ENCODE measurements around the gene PITX2.
A peak's percentile ranks its signal among the peaks of the same experiment; 100 is the strongest.

PITX2 gene

GRCh38 chr4:110623718-110624397 lies 981 bp upstream of the PITX2 start:
- TF ChIP-seq, protein P1, sequence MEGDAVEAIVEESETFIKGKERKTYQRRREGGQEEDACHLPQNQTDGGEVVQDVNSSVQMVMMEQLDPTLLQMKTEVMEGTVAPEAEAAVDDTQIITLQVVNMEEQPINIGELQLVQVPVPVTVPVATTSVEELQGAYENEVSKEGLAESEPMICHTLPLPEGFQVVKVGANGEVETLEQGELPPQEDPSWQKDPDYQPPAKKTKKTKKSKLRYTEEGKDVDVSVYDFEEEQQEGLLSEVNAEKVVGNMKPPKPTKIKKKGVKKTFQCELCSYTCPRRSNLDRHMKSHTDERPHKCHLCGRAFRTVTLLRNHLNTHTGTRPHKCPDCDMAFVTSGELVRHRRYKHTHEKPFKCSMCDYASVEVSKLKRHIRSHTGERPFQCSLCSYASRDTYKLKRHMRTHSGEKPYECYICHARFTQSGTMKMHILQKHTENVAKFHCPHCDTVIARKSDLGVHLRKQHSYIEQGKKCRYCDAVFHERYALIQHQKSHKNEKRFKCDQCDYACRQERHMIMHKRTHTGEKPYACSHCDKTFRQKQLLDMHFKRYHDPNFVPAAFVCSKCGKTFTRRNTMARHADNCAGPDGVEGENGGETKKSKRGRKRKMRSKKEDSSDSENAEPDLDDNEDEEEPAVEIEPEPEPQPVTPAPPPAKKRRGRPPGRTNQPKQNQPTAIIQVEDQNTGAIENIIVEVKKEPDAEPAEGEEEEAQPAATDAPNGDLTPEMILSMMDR (IDR thresholded peaks at IDR 0.05; ENCODE audit: low read depth, low read length) = no peak
- H3K4me3 ChIP-seq (ENCODE audit: low read depth, low read length) = no peak overlapping the region
- no peak for DNase-seq (ENCODE audit: low read depth, low spot score)
- in situ Hi-C loops (cut with HindIII; ENCODE audit: low sequenced_read_pairs) = no loop called here

DNA sequence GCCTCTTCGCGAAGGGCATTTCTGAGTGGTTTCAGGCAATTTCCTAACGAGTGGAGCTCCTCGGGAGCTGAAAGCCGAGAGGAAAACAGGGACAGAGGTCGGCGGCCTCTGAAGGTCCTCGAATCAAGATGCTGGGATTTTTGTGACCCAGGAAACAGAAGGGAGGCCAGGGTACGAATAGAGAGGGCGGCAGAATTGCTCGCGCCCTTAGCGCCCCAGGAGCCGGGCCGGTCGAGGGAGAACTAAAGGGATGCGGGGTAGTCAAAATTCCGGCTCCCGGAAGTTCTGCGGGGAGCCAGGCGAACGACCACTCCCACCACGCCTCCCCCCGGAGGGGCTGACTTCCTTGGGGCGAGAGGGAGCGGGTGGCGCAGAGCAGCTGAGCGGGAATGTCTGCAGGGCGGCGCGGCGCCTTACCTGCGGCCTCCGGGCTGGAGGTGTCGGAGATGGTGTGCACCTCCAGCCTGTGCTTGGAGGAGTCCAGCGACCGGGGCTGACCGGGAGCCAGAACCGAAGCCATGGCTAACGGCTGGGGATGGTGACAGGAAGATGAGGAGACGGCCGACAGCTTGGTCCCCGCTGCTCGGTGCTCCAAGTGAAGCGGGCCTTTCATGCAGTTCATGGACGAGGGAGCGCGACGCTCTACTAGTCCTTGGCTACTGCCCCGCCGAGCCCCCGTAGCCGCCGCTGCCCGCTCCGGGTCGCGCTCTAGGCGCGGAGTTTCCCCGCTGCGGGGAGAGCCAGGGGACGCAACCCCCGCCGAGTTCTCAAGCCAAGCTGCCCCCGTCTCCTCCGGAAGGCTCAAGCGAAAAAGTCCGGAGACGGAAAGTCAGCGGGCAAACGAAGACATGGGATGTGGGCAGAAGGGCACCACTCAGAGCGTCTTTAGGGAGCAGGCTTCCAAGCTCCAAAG lies 782 bp downstream of the PITX2 start:
- peak overlapping the region; percentile 31 for H3K4me3 ChIP-seq (ENCODE audit: low read depth, low read length)
- TF ChIP-seq, protein P1 (IDR thresholded peaks at IDR 0.05; ENCODE audit: low read depth, low read length) = no peak
- in situ Hi-C loops (cut with HindIII; ENCODE audit: low sequenced_read_pairs) = no loop called here
- no peak for DNase-seq (ENCODE audit: low read depth, low spot score)

DNA sequence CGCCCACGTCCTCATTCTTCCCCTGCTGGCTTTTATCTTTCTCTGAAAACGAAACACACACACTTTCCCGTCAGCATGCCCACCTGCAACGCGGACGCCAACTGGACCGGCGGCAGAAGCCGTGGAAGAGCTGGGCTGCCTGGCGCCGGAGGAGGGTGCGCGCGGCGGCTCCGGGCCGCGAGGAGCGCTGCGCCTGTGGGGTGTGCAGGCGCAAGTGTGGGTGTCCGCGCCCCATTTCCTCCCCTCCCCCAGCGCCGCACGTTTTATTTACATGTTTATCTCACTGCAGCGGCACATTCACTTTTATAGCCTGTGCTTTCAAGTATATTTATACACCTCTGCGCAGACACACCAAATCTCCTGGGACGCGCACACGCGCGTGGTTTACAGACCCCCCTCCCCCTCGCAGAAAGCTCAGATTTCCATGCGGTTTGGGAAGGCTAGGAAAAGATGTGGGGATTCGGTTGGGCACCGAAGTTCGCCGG lies 1.5 kb downstream of the PITX2 start:
- in situ Hi-C loops (cut with HindIII; ENCODE audit: low sequenced_read_pairs) = no loop called here
- no peak for DNase-seq (ENCODE audit: low read depth, low spot score)
- TF ChIP-seq, protein P1 (IDR thresholded peaks at IDR 0.05; ENCODE audit: low read depth, low read length) = no peak
- no peak overlapping the region for H3K4me3 ChIP-seq (ENCODE audit: low read depth, low read length)

GRCh38 chr4:110620691-110621327 lies 2.1 kb downstream of the PITX2 start:
- in situ Hi-C loops (cut with HindIII; ENCODE audit: low sequenced_read_pairs) = no loop called here
- no peak for DNase-seq (ENCODE audit: low read depth, low spot score)
- TF ChIP-seq, protein P1 (IDR thresholded peaks at IDR 0.05; ENCODE audit: low read depth, low read length) = peak; percentile 6
- H3K4me3 ChIP-seq (ENCODE audit: low read depth, low read length) = no peak overlapping the region

DNA sequence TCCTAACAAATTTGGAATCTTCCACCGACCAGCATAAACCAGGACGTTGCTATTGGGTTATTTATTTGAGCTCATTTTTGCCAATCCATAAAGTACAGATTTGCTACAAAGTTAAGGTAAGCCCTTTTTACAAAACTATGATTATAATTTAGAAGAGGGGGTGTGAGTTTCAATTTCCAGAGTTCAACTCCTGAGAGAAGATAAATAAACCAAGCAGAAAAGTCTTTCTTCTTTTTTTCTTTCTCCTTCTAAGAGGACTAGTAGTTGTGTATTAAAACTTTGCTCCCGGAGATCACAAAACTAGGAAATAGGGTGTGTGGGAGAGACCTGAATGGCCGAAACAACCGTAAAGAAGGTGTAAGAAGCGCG lies 2.6 kb downstream of the PITX2 start:
- in situ Hi-C loops (cut with HindIII; ENCODE audit: low sequenced_read_pairs) = no loop called here
- H3K4me3 ChIP-seq (ENCODE audit: low read depth, low read length) = no peak overlapping the region
- DNase-seq (ENCODE audit: low read depth, low spot score) = no peak
- TF ChIP-seq, protein P1 (IDR thresholded peaks at IDR 0.05; ENCODE audit: low read depth, low read length) = no peak

DNA sequence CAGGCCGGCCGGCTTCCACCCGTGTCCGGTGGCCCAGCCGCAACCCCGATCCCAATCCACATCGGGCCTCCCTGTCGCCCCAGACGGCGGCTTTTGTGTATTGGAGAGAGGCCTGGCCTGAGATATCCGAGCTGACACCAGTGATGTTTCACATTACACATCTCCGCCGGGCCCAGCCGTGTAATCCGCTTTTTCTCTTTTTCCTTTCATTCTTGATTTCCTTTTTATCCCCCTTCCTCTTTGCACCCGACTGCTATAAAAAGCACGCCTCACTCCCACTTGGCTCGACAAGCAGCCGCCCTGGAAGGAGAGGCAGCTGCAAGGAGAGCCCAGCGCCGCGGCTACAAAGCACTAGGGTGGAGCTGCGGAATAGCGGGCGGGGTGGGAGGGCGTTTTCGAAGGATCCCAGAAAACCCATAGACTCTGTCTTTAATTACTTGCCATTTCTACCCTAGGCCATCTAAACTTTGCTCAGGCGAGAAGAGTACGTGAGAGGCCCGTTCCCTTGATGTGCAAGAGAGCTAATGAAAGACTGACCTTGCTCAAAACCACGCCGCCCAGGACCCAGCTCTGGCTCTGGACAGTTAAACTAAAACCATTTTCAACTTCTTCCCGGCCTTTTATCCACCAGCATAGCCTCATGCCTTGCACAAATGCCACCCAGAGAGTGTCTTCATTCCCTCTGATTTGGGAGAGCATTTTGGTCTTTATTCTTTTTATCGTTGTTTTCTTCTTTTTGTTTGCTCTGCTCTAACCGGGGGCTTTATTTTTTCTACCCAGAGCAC lies 3.2 kb downstream of the PITX2 start:
- no peak for DNase-seq (ENCODE audit: low read depth, low spot score)
- in situ Hi-C loops (cut with HindIII; ENCODE audit: low sequenced_read_pairs) = no loop called here
- no peak overlapping the region for H3K4me3 ChIP-seq (ENCODE audit: low read depth, low read length)

More for the DNA sequence above, 3.2 kb downstream of the PITX2 start:
- TF ChIP-seq, protein P1 (IDR thresholded peaks at IDR 0.05; ENCODE audit: low read depth, low read length) = no peak

All from astrocyte of the spinal cord (primary cell).